ENCODE measurements around the gene SFMBT1. TPM values are rescaled to one million over a fixed set of nuclear protein-coding genes. Genes with fewer than 3 reads are reported as not detected.

SFMBT1 gene
- total and polyA plus RNA-seq, 2 of the 8 experiments (the other 6 are each of a cell fraction or from before 2014, with no cell fraction given) = 8.1 to 16.8 TPM

- TF ChIP-seq TEAD4 (IDR thresholded peaks at IDR 0.05; ENCODE audit: low read depth, low read length) = no peak
- TF ChIP-seq SRF (IDR thresholded peaks at IDR 0.05; ENCODE audit: low read depth, low read length) = no peak
- TF ChIP-seq RNF2 (IDR thresholded peaks at IDR 0.05; ENCODE audit: borderline replicate concordance, low read depth, low read length, missing control alignments, poor library complexity, severe bottlenecking) = no peak
- no peak for TF ChIP-seq MAFK (IDR thresholded peaks at IDR 0.05; ENCODE audit: low read depth, low read length)
- TF ChIP-seq TCF12 (IDR thresholded peaks at IDR 0.05; ENCODE audit: low read depth, low read length) = no peak
- TF ChIP-seq EZH2 (IDR thresholded peaks at IDR 0.05; ENCODE audit: low read depth, low read length, severe bottlenecking) = no peak
Measured at GRCh38 chr3:53068176-53068575, 22.3 kb upstream of the SFMBT1 start (continued).
